Uterus (tissue), 4 donors: ENCODE data around the gene MVP. TPM values are rescaled to one million over a fixed set of nuclear protein-coding genes. Genes with fewer than 3 reads are reported as not detected.

Experiments
- DNase-seq, 2 donors: peaks; one replicate each; pipeline ENCODE4 v3.0.0-alpha.2; 2019 to 2020
- H3K27ac ChIP-seq, 2 donors: fragments of 200-600 bp; sonication (generic); 1 replicate in 1 of 2; 2 replicates in 1 of 2; pipeline ENCODE4 v1.5.1; 2016 to 2018
- H3K27me3 ChIP-seq, 2 donors: fragments of 200-600 bp; sonication (generic); one replicate each; pipeline ENCODE4 v1.5.1; 2018 to 2019; ENCODE audit warnings: control low read depth in 1 of 2
- H3K36me3 ChIP-seq, 2 donors: fragments of 200-600 bp; sonication (generic); one replicate each; pipeline ENCODE4 v1.5.1; 2019; ENCODE audit warnings: control low read depth in 1 of 2
- H3K4me1 ChIP-seq, 2 donors: fragments of 200-600 bp; sonication (generic); one replicate each; pipeline ENCODE4 v1.5.1; 2018 to 2019; ENCODE audit warnings: control low read depth in 1 of 2
- H3K4me3 ChIP-seq, 2 donors: fragments of 200-600 bp; sonication (generic); 1 replicate in 1 of 2; 2 replicates in 1 of 2; pipeline ENCODE4 v1.5.1; 2018 to 2019; ENCODE audit warnings: mild to moderate bottlenecking in 1 of 2
- H3K9me3 ChIP-seq, 2 donors: fragments of 200-600 bp; sonication (generic); one replicate each; pipeline ENCODE4 v1.5.1; 2019; ENCODE audit warnings: control low read depth in 1 of 2
- POLR2A ChIP-seq, 2 donors: fragments of 450-650 bp; IDR thresholded peaks; one replicate each; pipeline ENCODE4 v1.6.1; 2016; ENCODE audit warnings: antibody characterized with exemption in 2 of 2, mild to moderate bottlenecking in 1 of 2, moderate library complexity in 1 of 2
- intact Hi-C: fragments of 100-400 bp; cut with DNase I; formaldehyde crosslinking; loops from one replicate; pipeline ENCODE4 v1.15.1; 2023; ENCODE audit warnings: low total_unique reads
- total RNA-seq, 4 donors: library from RNA; depleted of rRNA in 3 of 4; stranded (reverse); fragments of >200 nt in 3 of 4; gene quantifications; one replicate each; pipeline versions ENCODE4 v1.1.0 to v1.2.4, GENCODE V29; 2014 to 2023
- TF ChIP-seq, protein P1 (sequence below), 4 experiments: fragments of 200-600 bp in 2 of 4; fragments of 450-650 bp in 2 of 4; sonication (generic) in 2 of 4; IDR thresholded peaks; one replicate each; pipeline ENCODE4 v1.5.1; 2016 to 2019; ENCODE audit warnings: antibody characterized with exemption in 4 of 4, mild to moderate bottlenecking in 2 of 4, moderate library complexity in 1 of 4
- donor health status: DM: yes; HTN: yes; CAD: no.

The MVP gene
- total RNA-seq, 4 donors from 2014 or later: 38.4 to 132 (median 67.4) TPM

DNA sequence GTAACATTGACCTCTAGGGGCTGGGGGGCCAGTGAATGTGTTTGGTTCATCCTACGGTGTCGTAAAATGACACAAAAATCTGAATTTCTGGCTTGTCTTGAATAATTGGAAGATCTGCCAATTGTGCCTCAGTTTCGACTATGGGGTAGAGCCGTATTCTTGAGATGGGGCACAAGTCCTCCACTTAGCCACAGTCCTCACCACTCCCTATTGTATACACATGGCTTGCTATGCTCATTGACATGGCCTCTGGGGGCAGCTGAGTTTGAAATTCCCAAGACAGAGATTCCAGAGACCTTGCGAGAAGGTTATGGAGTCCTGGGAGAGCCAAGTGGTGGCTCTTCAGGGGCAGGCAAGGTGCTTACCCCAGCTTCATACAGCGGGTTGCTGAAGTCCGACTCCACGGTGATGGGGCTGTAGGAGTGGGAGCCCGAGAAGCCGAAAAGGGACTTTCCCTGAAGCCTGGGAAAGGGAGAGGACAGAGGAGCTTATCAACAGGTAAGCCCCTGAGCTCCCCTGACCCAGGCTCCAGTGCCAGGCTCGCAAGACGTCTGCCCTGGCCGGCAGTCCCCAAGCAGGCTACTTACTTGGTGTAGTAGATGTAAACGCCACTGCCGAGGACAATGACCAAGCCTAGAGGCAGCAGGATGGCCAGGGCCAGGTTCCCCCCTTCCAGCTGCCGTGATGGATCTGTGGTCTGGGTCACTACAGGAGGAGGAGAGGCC is 51.7 kb downstream of the MVP start:
- H3K4me3 ChIP-seq: no peak overlapping the region
- TF ChIP-seq, protein P1, sequence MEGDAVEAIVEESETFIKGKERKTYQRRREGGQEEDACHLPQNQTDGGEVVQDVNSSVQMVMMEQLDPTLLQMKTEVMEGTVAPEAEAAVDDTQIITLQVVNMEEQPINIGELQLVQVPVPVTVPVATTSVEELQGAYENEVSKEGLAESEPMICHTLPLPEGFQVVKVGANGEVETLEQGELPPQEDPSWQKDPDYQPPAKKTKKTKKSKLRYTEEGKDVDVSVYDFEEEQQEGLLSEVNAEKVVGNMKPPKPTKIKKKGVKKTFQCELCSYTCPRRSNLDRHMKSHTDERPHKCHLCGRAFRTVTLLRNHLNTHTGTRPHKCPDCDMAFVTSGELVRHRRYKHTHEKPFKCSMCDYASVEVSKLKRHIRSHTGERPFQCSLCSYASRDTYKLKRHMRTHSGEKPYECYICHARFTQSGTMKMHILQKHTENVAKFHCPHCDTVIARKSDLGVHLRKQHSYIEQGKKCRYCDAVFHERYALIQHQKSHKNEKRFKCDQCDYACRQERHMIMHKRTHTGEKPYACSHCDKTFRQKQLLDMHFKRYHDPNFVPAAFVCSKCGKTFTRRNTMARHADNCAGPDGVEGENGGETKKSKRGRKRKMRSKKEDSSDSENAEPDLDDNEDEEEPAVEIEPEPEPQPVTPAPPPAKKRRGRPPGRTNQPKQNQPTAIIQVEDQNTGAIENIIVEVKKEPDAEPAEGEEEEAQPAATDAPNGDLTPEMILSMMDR (IDR thresholded peaks at IDR 0.05): no peak
- no peak for TF ChIP-seq POLR2A (IDR thresholded peaks at IDR 0.05)
- no peak overlapping the region for H3K27ac ChIP-seq
- H3K27me3 ChIP-seq: peaks cover 0 to under 1% of the 10 kb centered on the region in 2 donors
- H3K4me1 ChIP-seq: no peaks in the 10 kb centered on the region
- DNase-seq: no peak
- intact Hi-C loops: no loop called here
- no peaks in the 10 kb centered on the region for H3K9me3 ChIP-seq
- H3K36me3 ChIP-seq: no peaks in the 10 kb centered on the region

DNA sequence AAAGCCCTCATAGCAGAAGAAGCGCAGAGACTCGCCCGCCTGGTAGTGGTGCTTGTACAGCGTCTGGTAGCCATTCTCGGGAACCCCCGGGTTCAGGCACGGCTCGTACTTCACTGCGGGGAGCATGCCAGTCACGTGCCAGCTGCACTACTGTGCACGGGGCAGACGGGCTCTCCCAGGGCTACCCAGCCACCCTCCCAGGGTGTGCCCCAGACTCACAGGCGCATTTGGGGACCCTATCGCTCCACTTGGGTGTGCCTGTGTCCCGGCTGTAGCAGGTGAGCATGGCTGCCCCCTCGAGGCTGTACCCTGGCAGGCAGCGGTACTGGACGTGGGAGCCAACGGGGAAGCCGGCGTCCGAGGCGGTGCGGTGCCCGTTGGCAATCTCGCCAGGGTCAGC is 53.1 kb downstream of the MVP start:
- Histone ChIP-seq H3K27ac (no peak overlapping the region), H3K36me3 (no peaks in the 10 kb centered on the region), H3K9me3 (no peaks in the 10 kb centered on the region), H3K27me3 (peaks cover 0 to 3% of the 10 kb centered on the region in 2 donors), H3K4me1 (no peaks in the 10 kb centered on the region), H3K4me3 (no peak overlapping the region)
- TF ChIP-seq, protein P1 (IDR thresholded peaks at IDR 0.05): no peak
- TF ChIP-seq POLR2A (IDR thresholded peaks at IDR 0.05): no peak
- intact Hi-C loops: no loop called here
- no peak for DNase-seq

DNA sequence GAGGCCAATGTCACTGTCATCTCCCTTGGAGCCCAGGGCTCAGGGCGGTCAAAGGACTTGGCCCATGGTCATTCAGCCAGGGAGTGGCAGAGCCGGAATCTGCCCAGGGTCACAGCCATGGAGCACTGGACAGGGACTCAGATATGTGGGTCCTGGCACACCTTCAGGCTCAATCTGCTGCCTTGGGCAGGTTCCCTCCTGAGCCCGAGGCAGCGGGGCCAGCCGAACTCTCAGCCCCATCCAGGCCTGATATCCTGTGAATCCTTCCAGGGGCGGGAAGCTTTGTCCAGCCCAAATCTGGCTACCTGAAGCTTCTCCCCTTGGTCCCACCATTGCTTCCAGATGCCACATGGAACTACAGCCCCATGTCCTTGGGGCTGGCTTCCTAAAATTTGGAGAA is 54.9 kb downstream of the MVP start:
- H3K4me3 ChIP-seq: no peak overlapping the region
- H3K36me3 ChIP-seq: no peaks in the 10 kb centered on the region
- peaks cover 0 to 3% of the 10 kb centered on the region in 2 donors for H3K27me3 ChIP-seq
- H3K9me3 ChIP-seq: no peaks in the 10 kb centered on the region
- no peak for TF ChIP-seq POLR2A (IDR thresholded peaks at IDR 0.05)
- TF ChIP-seq, protein P1 (IDR thresholded peaks at IDR 0.05): no peak
- no peak overlapping the region for H3K27ac ChIP-seq
- intact Hi-C loops: no loop called here
- no peak for DNase-seq
- H3K4me1 ChIP-seq: no peaks in the 10 kb centered on the region

DNA sequence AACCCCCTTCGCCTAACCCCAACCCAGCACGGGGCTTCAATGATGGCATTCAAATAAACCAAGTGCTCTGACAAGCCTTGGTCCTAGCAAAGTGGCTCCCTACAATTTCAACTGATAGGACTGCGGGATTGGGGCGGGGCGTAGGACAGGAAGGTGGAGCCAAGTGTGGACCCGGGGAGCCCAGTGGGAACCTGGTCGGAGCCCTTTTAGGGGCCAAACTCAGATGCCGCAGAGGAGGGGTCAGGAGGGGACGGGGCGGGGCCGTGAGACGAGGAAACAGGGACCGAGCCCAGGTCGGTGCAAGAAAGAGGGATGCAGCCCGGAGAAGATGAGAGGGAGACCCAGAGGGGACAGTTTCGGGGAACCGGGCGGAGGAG is 55.9 kb downstream of the MVP start:
- no peak overlapping the region for H3K4me3 ChIP-seq
- no peaks in the 10 kb centered on the region for H3K4me1 ChIP-seq
- TF ChIP-seq POLR2A (IDR thresholded peaks at IDR 0.05): no peak
- TF ChIP-seq, protein P1 (IDR thresholded peaks at IDR 0.05): no peak
- H3K36me3 ChIP-seq: no peaks in the 10 kb centered on the region
- peaks cover 0 to 3% of the 10 kb centered on the region in 2 donors for H3K27me3 ChIP-seq
- no peak overlapping the region for H3K27ac ChIP-seq
- H3K9me3 ChIP-seq: no peaks in the 10 kb centered on the region
- intact Hi-C loops: no loop called here
- DNase-seq: no peak

DNA sequence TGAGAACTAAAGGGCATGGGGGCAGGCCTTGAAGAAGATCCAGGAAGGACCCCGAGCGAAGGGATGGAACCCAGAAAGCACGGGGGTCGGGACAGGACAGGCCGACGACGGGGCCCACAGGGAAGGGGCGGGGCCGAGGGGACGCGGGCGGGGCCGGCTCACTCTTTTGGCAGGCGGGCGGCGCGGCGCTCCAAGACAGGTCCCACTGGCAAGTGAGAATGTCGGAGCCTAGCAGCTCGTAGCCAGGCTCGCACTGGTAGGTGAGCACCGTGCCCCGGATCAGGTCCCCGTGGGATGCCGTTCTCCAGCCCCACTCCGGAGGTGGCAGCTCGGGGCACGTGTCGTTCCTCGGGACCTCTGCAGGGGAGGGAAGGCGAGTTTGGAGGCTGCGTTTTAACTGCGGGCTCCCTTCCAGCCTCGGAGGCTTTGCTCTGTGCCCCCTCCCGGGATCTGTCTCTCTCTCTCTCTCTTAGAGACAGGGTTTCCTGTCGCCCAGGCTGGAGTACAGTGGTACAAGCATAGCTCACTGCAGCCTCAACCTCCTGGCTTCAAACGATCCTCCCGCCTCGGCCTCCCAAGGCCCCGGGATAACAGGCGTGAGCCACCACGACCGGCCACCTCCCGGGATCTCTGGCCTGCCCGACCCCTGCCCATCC is 56.5 kb downstream of the MVP start:
- no peak for DNase-seq
- TF ChIP-seq, protein P1 (IDR thresholded peaks at IDR 0.05): no peak
- no peak for TF ChIP-seq POLR2A (IDR thresholded peaks at IDR 0.05)
- Histone ChIP-seq H3K4me3 (no peak overlapping the region), H3K27me3 (peaks cover 0 to 3% of the 10 kb centered on the region in 2 donors), H3K9me3 (no peaks in the 10 kb centered on the region), H3K4me1 (no peaks in the 10 kb centered on the region), H3K36me3 (no peaks in the 10 kb centered on the region), H3K27ac (no peak overlapping the region)
- intact Hi-C loops: no loop called here
